HFFc6 (cell line): Measurements from ENCODE around the gene CTAG2. TPM values are rescaled to one million over a fixed set of nuclear protein-coding genes. Genes with fewer than 3 reads are reported as not detected.
"Not testable (repeated sequence)": the region's sequence is repeated elsewhere in the genome, so short reads cannot be mapped to it uniquely, and the experiment has no call there.

Experiments
- DNase-seq: peaks from one replicate; pipeline ENCODE4 v3.0.0-alpha.2; 2018
- H3K27ac Mint-ChIP-seq: 2 replicates; pipeline ENCODE4 v1.8.0; 2020; ENCODE audit warnings: mild to moderate bottlenecking, mixed read lengths
- H3K27me3 Mint-ChIP-seq: 2 replicates; pipeline ENCODE4 v1.8.0; 2021; ENCODE audit warnings: mild to moderate bottlenecking, moderate library complexity, mixed read lengths; ENCODE audit not compliant: insufficient read depth
- H3K36me3 Mint-ChIP-seq: 2 replicates; pipeline ENCODE4 v1.8.0; 2021; ENCODE audit warnings: low read depth, mixed read lengths
- H3K4me1 Mint-ChIP-seq: 2 replicates; pipeline ENCODE4 v1.8.0; 2020; ENCODE audit warnings: low read depth, mixed read lengths
- H3K4me3 Mint-ChIP-seq: 2 replicates; pipeline ENCODE4 v1.8.0; 2020; ENCODE audit warnings: mild to moderate bottlenecking, moderate library complexity, mixed read lengths
- H3K9me3 Mint-ChIP-seq: 2 replicates; pipeline ENCODE4 v1.8.0; 2020; ENCODE audit warnings: mild to moderate bottlenecking, mixed read lengths
- CTCF ChIP-seq: fragments of 200-600 bp; sonication (generic); IDR thresholded peaks from 2 replicates; pipeline ENCODE4 v1.5.0; 2021; ENCODE audit warnings: antibody characterized with exemption, mild to moderate bottlenecking
- total RNA-seq, 6 experiments: library from RNA; stranded (reverse); fragmentation: NEBNext Ultra II Directional; extraction: Animal tissue kit (Norgen Biotek cat#: 25700); gene quantifications; 2 replicates in 1 of 6; 3 replicates in 5 of 6; pipeline ENCODE4 v1.2.3, GENCODE V29; 2021

The CTAG2 gene
- total RNA-seq, 6 experiments from 2014 or later = not detected

- Mint-ChIP-seq H3K27me3 (peaks cover 18% of the 10 kb centered on the region), H3K27ac (no peak overlapping the region), H3K4me3 (no peak overlapping the region), H3K36me3 (no peaks in the 10 kb centered on the region), H3K4me1 (no peaks in the 10 kb centered on the region), H3K9me3 (no peaks in the 10 kb centered on the region)
- DNase-seq = no peak
- TF ChIP-seq CTCF = no peak
Observed at GRCh38 chrX:154652311-154653047, 900 bp downstream of the CTAG2 start.

- Mint-ChIP-seq H3K27me3 (peaks cover 2% of the 10 kb centered on the region; the same call in 1 of the 2 replicates), H3K27ac (no peak overlapping the region), H3K4me1 (no peaks in the 10 kb centered on the region), H3K36me3 (no peaks in the 10 kb centered on the region), H3K4me3 (no peak overlapping the region; the same call in 1 of the 2 replicates), H3K9me3 (no peaks in the 10 kb centered on the region)
- DNase-seq = no peak
- TF ChIP-seq CTCF = no peak
Observed at GRCh38 chrX:154650221-154650510, 3.2 kb downstream of the CTAG2 start.

- no peak for DNase-seq
Observed at GRCh38 chrX:154649503-154650220, 3.7 kb downstream of the CTAG2 start.

GRCh38 chrX:154648931-154649330 is 4.4 kb downstream of the CTAG2 start:
- Mint-ChIP-seq H3K4me1 (no peaks in the 10 kb centered on the region), H3K36me3 (no peaks in the 10 kb centered on the region), H3K27ac (no peak overlapping the region), H3K27me3 (peaks cover 2% of the 10 kb centered on the region; the same call in 1 of the 2 replicates), H3K9me3 (no peaks in the 10 kb centered on the region), H3K4me3 (no peak overlapping the region)
- TF ChIP-seq CTCF = no peak
- no peak for DNase-seq

More at GRCh38 chrX:154649503-154650220, 3.7 kb downstream of the CTAG2 start:
- TF ChIP-seq CTCF = no peak
- H3K4me3 Mint-ChIP-seq = no peak overlapping the region
- peaks cover 2% of the 10 kb centered on the region; the same call in 1 of the 2 replicates for H3K27me3 Mint-ChIP-seq
- no peaks in the 10 kb centered on the region for H3K9me3 Mint-ChIP-seq
- H3K36me3 Mint-ChIP-seq = no peaks in the 10 kb centered on the region
- no peaks in the 10 kb centered on the region for H3K4me1 Mint-ChIP-seq
- no peak overlapping the region for H3K27ac Mint-ChIP-seq

GRCh38 chrX:154645745-154646378 is 7.5 kb downstream of the CTAG2 start:
- H3K36me3 Mint-ChIP-seq, H3K27me3 Mint-ChIP-seq, H3K9me3 Mint-ChIP-seq, H3K4me1 Mint-ChIP-seq, H3K4me3 Mint-ChIP-seq, H3K27ac Mint-ChIP-seq, DNase-seq: not testable (repeated sequence)

GRCh38 chrX:154643708-154644107 is 9.7 kb downstream of the CTAG2 start:
- not testable (repeated sequence) for H3K9me3 Mint-ChIP-seq, H3K27ac Mint-ChIP-seq, H3K4me3 Mint-ChIP-seq, H3K27me3 Mint-ChIP-seq, H3K4me1 Mint-ChIP-seq, DNase-seq, H3K36me3 Mint-ChIP-seq

GRCh38 chrX:154641740-154642139 is 11.6 kb downstream of the CTAG2 start:
- H3K36me3 Mint-ChIP-seq, DNase-seq, H3K4me3 Mint-ChIP-seq, H3K27me3 Mint-ChIP-seq, H3K9me3 Mint-ChIP-seq, H3K4me1 Mint-ChIP-seq, H3K27ac Mint-ChIP-seq: not testable (repeated sequence)

GRCh38 chrX:154633661-154634060 is 19.7 kb downstream of the CTAG2 start:
- H3K4me1 Mint-ChIP-seq, H3K36me3 Mint-ChIP-seq, DNase-seq, H3K27me3 Mint-ChIP-seq, H3K4me3 Mint-ChIP-seq, H3K9me3 Mint-ChIP-seq, H3K27ac Mint-ChIP-seq: not testable (repeated sequence)

- H3K27me3 Mint-ChIP-seq, H3K4me1 Mint-ChIP-seq, H3K27ac Mint-ChIP-seq, DNase-seq, H3K4me3 Mint-ChIP-seq, H3K9me3 Mint-ChIP-seq, H3K36me3 Mint-ChIP-seq: not testable (repeated sequence)
Observed at GRCh38 chrX:154630949-154631348, 22.4 kb downstream of the CTAG2 start.

- H3K4me1 Mint-ChIP-seq, H3K9me3 Mint-ChIP-seq: not testable (repeated sequence)
Observed at GRCh38 chrX:154628960-154629359, 24.4 kb downstream of the CTAG2 start.

More at GRCh38 chrX:154628960-154629359, 24.4 kb downstream of the CTAG2 start:
- not testable (repeated sequence) for H3K27ac Mint-ChIP-seq, H3K36me3 Mint-ChIP-seq, H3K27me3 Mint-ChIP-seq, DNase-seq, H3K4me3 Mint-ChIP-seq
